CD4-positive, alpha-beta T cell (primary cell): ENCODE data around the gene TICRR. TPM values are rescaled to one million over a fixed set of nuclear protein-coding genes. Genes with fewer than 3 reads are reported as not detected.

Source experiments
- ATAC-seq: fragments of 200-7000 bp; cut with Tn5 transposase; one replicate; pipeline ENCODE4 v1.10.0; 2022; ENCODE audit warnings: mild to moderate bottlenecking; ENCODE audit not compliant: poor library complexity
- CTCF ChIA-PET: fragments of 350-600 bp; sonication (Branson Sonifier 250); formaldehyde crosslinking; loops from one replicate; lab custom pipeline; 2021; ENCODE audit warnings: antibody characterized with exemption, inconsistent platforms; lab: Charles Lee
- POLR2A ChIA-PET: fragments of 350-600 bp; sonication (Branson Sonifier 250); formaldehyde crosslinking; loops from one replicate; lab custom pipeline; 2021; ENCODE audit warnings: antibody characterized with exemption, inconsistent platforms; lab: Charles Lee
- DNase-seq, 14 experiments: peaks; one replicate each; pipeline ENCODE4 v3.0.0-alpha.2; 2013 to 2020; ENCODE audit warnings: mixed read lengths in 2 of 14
- H3K27ac ChIP-seq, 2 donors: one replicate each; pipeline versions ENCODE4 v1.5.1 to v1.7.0; 2013; ENCODE audit warnings: low read length in 2 of 2, low read depth in 1 of 2, mild to moderate bottlenecking in 1 of 2
- H3K27me3 ChIP-seq, 2 experiments: 1 replicate in 1 of 2; 2 replicates in 1 of 2; pipeline versions ENCODE4 v1.6.1 to v1.7.0; 2013; ENCODE audit warnings: low read length in 2 of 2, control low read depth in 1 of 2, mild to moderate bottlenecking in 1 of 2, moderate library complexity in 1 of 2; ENCODE audit not compliant: insufficient read depth in 2 of 2, control insufficient read depth in 1 of 2
- H3K36me3 ChIP-seq: one replicate; pipeline ENCODE4 v1.6.1; 2013; ENCODE audit warnings: low read length, control low read depth; ENCODE audit not compliant: insufficient read depth
- H3K4me1 ChIP-seq: one replicate; pipeline ENCODE4 v1.6.1; 2013; ENCODE audit warnings: low read length, control low read depth; ENCODE audit not compliant: insufficient read depth
- H3K4me3 ChIP-seq: one replicate; pipeline ENCODE4 v1.5.1; 2013; ENCODE audit warnings: mild to moderate bottlenecking, low read length, moderate library complexity
- H3K9me3 ChIP-seq, 2 experiments: 1 replicate in 1 of 2; 2 replicates in 1 of 2; pipeline versions ENCODE4 v1.6.1 to v1.7.0; 2013; ENCODE audit warnings: low read length in 2 of 2, mild to moderate bottlenecking in 2 of 2, control low read depth in 1 of 2, moderate library complexity in 1 of 2; ENCODE audit not compliant: control insufficient read depth in 1 of 2, insufficient read depth in 1 of 2
- H3K27ac Mint-ChIP-seq: one replicate; pipeline ENCODE4 v1.8.0; 2020; ENCODE audit warnings: mixed read lengths
- H3K27me3 Mint-ChIP-seq: one replicate; pipeline ENCODE4 v1.8.0; 2021; ENCODE audit warnings: mixed read lengths
- H3K36me3 Mint-ChIP-seq: one replicate; pipeline ENCODE4 v1.8.0; 2021; ENCODE audit warnings: low read depth, mixed read lengths
- H3K4me1 Mint-ChIP-seq: one replicate; pipeline ENCODE4 v1.8.0; 2021; ENCODE audit warnings: low read depth, mixed read lengths
- H3K4me3 Mint-ChIP-seq: one replicate; pipeline ENCODE4 v1.8.0; 2020; ENCODE audit warnings: mild to moderate bottlenecking, mixed read lengths
- H3K9me3 Mint-ChIP-seq: one replicate; pipeline ENCODE4 v1.8.0; 2020; ENCODE audit warnings: mixed read lengths
- CTCF ChIP-seq: fragments of 200-600 bp; IDR thresholded peaks from one replicate; pipeline ENCODE4 v1.8.0; 2022; ENCODE audit warnings: antibody characterized with exemption, mild to moderate bottlenecking
- intact Hi-C, 2 experiments: fragments of 100-400 bp; cut with DNase I in 1 of 2; cut with micrococcal nuclease in 1 of 2; formaldehyde crosslinking; loops; one replicate each; pipeline versions ENCODE4 v1.15.1 to v1.9.0; 2023 to 2025; cut with DNase I, micrococcal nuclease
- total RNA-seq, 174 experiments: library from RNA in 2 of 174; stranded (reverse) in 2 of 174; gene quantifications; one replicate each; pipeline ENCODE4 v1.2.3 and lab custom pipeline; 2021 to 2026

The TICRR gene
- total RNA-seq, 2 experiments from 2014 or later, result 0.05 to 0.06 TPM

- intact Hi-C loops, result no loop called here
- DNase-seq (no peak), ATAC-seq (no peak)
- H3K27ac Mint-ChIP-seq, result no peak overlapping the region
- peaks cover 11% of the 10 kb centered on the region for H3K36me3 Mint-ChIP-seq
- H3K4me1 Mint-ChIP-seq, result no peaks in the 10 kb centered on the region
- no peaks in the 10 kb centered on the region for H3K27me3 Mint-ChIP-seq
- CTCF ChIA-PET, result no interaction called here
- Histone ChIP-seq H3K36me3 (no peaks in the 10 kb centered on the region), H3K4me1 (no peaks in the 10 kb centered on the region), H3K9me3 (peaks cover 14 to 20% of the 10 kb centered on the region in 2 experiments), H3K27me3 (no peaks in the 10 kb centered on the region), H3K27ac (no peak overlapping the region), H3K4me3 (no peak overlapping the region)
- TF ChIP-seq CTCF, result no peak
- H3K4me3 Mint-ChIP-seq, result no peak overlapping the region
- peaks cover 13% of the 10 kb centered on the region for H3K9me3 Mint-ChIP-seq
- POLR2A ChIA-PET, result no interaction called here
Observed at GRCh38 chr15:89616228-89616627, 41.0 kb downstream of the TICRR start.

GRCh38 chr15:89621547-89621946, 46.3 kb downstream of the TICRR start:
- no peaks in the 10 kb centered on the region for H3K9me3 ChIP-seq
- POLR2A ChIA-PET, result no interaction called here
- Mint-ChIP-seq H3K9me3 (no peaks in the 10 kb centered on the region), H3K4me1 (no peaks in the 10 kb centered on the region), H3K27ac (no peak overlapping the region), H3K27me3 (no peaks in the 10 kb centered on the region), H3K36me3 (no peaks in the 10 kb centered on the region), H3K4me3 (no peak overlapping the region)
- DNase-seq (no peak), ATAC-seq (no peak)
- H3K27ac ChIP-seq, result no peak overlapping the region
- H3K27me3 ChIP-seq, result no peaks in the 10 kb centered on the region
- H3K4me3 ChIP-seq, result no peak overlapping the region
- CTCF ChIA-PET, result no interaction called here
- no peak for TF ChIP-seq CTCF
- H3K4me1 ChIP-seq, result no peaks in the 10 kb centered on the region
- no peaks in the 10 kb centered on the region for H3K36me3 ChIP-seq
- intact Hi-C loops, result no loop called here

GRCh38 chr15:89623165-89623564, 47.9 kb downstream of the TICRR start:
- Histone ChIP-seq H3K27ac (no peak overlapping the region), H3K36me3 (no peaks in the 10 kb centered on the region), H3K4me3 (no peak overlapping the region), H3K27me3 (no peaks in the 10 kb centered on the region), H3K9me3 (no peaks in the 10 kb centered on the region), H3K4me1 (no peaks in the 10 kb centered on the region)
- DNase-seq, result no peak
- H3K9me3 Mint-ChIP-seq, result no peaks in the 10 kb centered on the region
- ChIA-PET CTCF (no interaction called here), POLR2A (no interaction called here)
- TF ChIP-seq CTCF, result no peak
- H3K27me3 Mint-ChIP-seq, result no peaks in the 10 kb centered on the region
- H3K4me1 Mint-ChIP-seq, result no peaks in the 10 kb centered on the region
- ATAC-seq, result no peak
- no peak overlapping the region for H3K4me3 Mint-ChIP-seq
- no peaks in the 10 kb centered on the region for H3K36me3 Mint-ChIP-seq
- no peak overlapping the region for H3K27ac Mint-ChIP-seq
- intact Hi-C loops, result no loop called here
